Measurements from ENCODE around the gene CAPN7. TPM values are rescaled to one million over a fixed set of nuclear protein-coding genes. Genes with fewer than 3 reads are reported as not detected.
A peak's percentile ranks its signal among the peaks of the same experiment; 100 is the strongest.

CAPN7 gene
- total RNA-seq, 2 donors from 2014 or later = 45.1 to 46.7 TPM

DNA sequence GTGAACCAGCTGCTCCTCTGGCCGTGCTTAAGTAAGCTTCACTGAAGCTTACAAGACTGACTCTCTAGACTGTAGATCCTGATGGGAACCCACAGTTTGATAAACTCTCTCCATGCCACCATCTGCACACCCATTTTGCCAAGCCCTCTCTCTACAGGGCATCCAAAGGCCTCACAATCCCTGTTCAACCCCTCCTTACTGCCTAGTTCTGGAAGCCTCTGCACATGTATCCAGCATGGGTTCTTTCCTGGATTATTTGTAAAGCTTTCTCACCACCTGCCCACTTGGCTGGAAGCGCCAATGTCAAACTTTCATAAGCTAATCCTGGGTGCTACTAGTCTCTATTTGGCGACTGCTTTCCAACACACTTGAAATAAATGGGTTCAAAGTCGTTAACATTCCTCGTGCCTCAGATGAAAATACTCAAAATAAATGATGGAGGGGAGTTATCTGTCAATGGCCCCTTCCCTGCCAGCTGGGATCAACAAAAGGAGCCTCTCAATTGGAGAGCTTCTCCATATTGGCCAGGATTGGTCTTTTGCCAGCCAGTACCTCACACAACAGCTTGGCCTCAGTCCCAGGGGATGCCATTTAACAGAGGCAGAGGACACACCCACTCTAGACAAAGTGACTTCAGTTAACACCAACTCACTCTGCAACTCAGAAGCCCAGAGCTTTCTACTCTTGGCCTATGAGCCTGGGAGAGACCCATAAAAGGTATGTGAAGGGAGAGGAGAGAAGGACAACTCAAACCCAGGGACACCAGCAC, 78.3 kb downstream of the CAPN7 start:
- 65% methylated on average over 5 of the region's 5 CpGs for WGBS
- Histone ChIP-seq H3K4me1 (replicated peaks) (no peaks in the 10 kb centered on the region), H3K4me3 (no peak overlapping the region), H3K9me3 (no peaks in the 10 kb centered on the region), H3K27me3 (replicated peaks; ENCODE audit: insufficient read depth) (no peaks in the 10 kb centered on the region), H3K36me3 (no peaks in the 10 kb centered on the region), H3K27ac (no peak overlapping the region)
- TF ChIP-seq POLR2A (IDR thresholded peaks at IDR 0.05) (no peak), CTCF (IDR thresholded peaks at IDR 0.05) (no peak), POLR2AphosphoS5 (IDR thresholded peaks at IDR 0.05) (no peak)
- DNase-seq (ENCODE audit: low spot score) = no peak
- intact Hi-C loops (cut with DNase I) = no loop called here

GRCh38 chr3:15286022-15286421, 80.0 kb downstream of the CAPN7 start:
- WGBS = 90% methylated on average over 8 of the region's 8 CpGs
- TF ChIP-seq POLR2AphosphoS5 (IDR thresholded peaks at IDR 0.05) = no peak
- no peak for TF ChIP-seq CTCF (IDR thresholded peaks at IDR 0.05)
- TF ChIP-seq POLR2A (IDR thresholded peaks at IDR 0.05) = no peak
- Histone ChIP-seq H3K4me3 (no peak overlapping the region), H3K36me3 (no peaks in the 10 kb centered on the region), H3K9me3 (no peaks in the 10 kb centered on the region), H3K27ac (no peak overlapping the region), H3K4me1 (replicated peaks) (no peaks in the 10 kb centered on the region), H3K27me3 (replicated peaks; ENCODE audit: insufficient read depth) (no peaks in the 10 kb centered on the region)
- intact Hi-C loops (cut with DNase I) = no loop called here
- no peak for DNase-seq (ENCODE audit: low spot score)

- H3K4me1 ChIP-seq (replicated peaks) = no peaks in the 10 kb centered on the region
- 55% methylated on average over 13 of the region's 13 CpGs for WGBS
Observed at GRCh38 chr3:15287565-15288330, 81.7 kb downstream of the CAPN7 start.

GRCh38 chr3:15288331-15289035, 82.4 kb downstream of the CAPN7 start:
- Histone ChIP-seq H3K36me3 (no peaks in the 10 kb centered on the region), H3K9me3 (no peaks in the 10 kb centered on the region), H3K4me3 (no peak overlapping the region), H3K27ac (peak overlapping the region; percentile 14 to 53), H3K27me3 (replicated peaks; ENCODE audit: insufficient read depth) (no peaks in the 10 kb centered on the region), H3K4me1 (replicated peaks) (no peaks in the 10 kb centered on the region)
- intact Hi-C loops (cut with DNase I) = no loop called here
- TF ChIP-seq POLR2A (IDR thresholded peaks at IDR 0.05) (no peak), CTCF (IDR thresholded peaks at IDR 0.05) (no peak), POLR2AphosphoS5 (IDR thresholded peaks at IDR 0.05) (no peak)
- DNase-seq (ENCODE audit: low spot score) = no peak
- 97% methylated on average over 10 of the region's 10 CpGs for WGBS

More at GRCh38 chr3:15287565-15288330, 81.7 kb downstream of the CAPN7 start:
- no peak for DNase-seq (ENCODE audit: low spot score)
- Histone ChIP-seq H3K27me3 (replicated peaks; ENCODE audit: insufficient read depth) (no peaks in the 10 kb centered on the region), H3K36me3 (no peaks in the 10 kb centered on the region), H3K4me3 (no peak overlapping the region), H3K27ac (peak overlapping the region; percentile 31 to 53), H3K9me3 (no peaks in the 10 kb centered on the region)
- intact Hi-C loops (cut with DNase I) = no loop called here
- TF ChIP-seq CTCF (IDR thresholded peaks at IDR 0.05) = no peak
- TF ChIP-seq POLR2AphosphoS5 (IDR thresholded peaks at IDR 0.05) = peak; percentile 56
